GM19438 (cell line): ENCODE measurements around the gene FDPS.
"Not testable (repeated sequence)": the region's sequence is repeated elsewhere in the genome, so short reads cannot be mapped to it uniquely, and the experiment has no call there.

Experiments
- ATAC-seq: cut with Tn5 transposase; IDR thresholded peaks from one replicate; pipeline ENCODE4 v1.9.1; 2021; ENCODE audit warnings: low read depth; ENCODE audit not compliant: unreplicated experiment

The FDPS gene

GRCh38 chr1:155285063-155285462, 23.6 kb upstream of the FDPS start:
- ATAC-seq = no peak

GRCh38 chr1:155285631-155286044, 23.0 kb upstream of the FDPS start:
- no peak for ATAC-seq

DNA sequence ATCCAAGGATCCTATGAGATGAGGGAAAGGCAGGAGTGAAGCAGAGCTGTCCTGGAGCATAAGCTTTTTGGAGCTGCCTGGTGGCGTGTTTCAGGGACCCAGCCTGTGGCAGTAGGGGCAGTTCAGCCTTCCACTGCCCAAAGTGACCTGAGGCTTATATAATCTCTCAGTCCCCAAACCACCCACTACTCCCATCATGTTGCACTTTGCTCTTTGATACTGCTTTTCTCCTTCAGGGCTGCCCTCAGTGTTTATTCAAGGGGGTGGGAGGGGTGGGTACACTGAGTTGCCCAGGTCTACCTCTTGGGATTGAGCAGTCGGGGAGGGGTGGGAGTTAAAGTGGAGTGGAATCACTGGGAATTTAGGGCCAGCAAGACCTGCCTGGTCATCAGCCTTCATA, 22.1 kb upstream of the FDPS start:
- no peak for ATAC-seq

DNA sequence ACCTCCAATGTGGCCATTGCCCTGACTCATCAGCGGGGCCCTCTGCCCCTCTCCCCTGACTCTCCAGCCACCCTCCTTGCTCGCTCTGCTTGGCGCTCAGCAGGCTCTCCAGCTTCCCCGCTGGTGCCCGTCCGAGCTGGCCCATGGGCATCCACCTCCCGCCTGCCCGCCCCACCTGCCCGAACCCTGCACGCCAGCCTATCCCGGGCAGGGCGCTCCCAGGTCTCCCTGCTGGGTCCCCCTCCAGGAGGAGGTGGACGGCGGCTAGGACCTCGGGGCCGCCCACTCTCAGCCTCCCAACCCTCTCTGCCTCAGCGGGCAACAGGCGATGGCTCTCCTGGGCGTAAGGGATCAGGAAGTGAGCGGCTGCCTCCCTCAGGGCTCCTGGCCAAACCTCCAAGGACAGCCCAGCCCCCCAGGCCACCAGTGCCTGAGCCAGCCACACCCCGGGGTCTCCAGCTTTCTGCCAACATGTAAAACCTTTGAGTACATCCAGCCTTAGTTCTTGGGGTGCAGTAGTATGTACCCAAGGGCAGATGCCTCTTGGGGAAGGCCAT, 20.6 kb upstream of the FDPS start:
- no peak for ATAC-seq

DNA sequence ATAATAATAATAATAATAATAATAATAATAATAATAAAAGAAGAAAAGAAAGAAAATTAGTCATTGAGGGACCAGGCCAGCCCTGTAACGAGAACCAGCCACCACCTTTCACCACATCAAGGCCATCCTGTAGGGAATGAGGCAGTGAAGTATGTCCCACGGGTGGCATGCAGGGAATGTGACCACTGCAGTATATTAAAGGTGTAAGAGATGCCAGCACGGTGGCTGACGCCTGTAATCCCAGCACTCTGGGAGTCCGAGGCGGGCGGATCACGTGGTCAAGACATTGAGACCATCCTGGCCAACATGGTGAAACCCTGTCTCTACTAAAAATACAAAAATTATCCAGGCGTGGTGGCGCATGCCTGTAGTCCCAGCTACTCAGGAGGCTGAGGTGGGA, 17.7 kb upstream of the FDPS start:
- ATAC-seq = not testable (repeated sequence)

GRCh38 chr1:155293086-155293749, 15.4 kb upstream of the FDPS start:
- no peak for ATAC-seq

DNA sequence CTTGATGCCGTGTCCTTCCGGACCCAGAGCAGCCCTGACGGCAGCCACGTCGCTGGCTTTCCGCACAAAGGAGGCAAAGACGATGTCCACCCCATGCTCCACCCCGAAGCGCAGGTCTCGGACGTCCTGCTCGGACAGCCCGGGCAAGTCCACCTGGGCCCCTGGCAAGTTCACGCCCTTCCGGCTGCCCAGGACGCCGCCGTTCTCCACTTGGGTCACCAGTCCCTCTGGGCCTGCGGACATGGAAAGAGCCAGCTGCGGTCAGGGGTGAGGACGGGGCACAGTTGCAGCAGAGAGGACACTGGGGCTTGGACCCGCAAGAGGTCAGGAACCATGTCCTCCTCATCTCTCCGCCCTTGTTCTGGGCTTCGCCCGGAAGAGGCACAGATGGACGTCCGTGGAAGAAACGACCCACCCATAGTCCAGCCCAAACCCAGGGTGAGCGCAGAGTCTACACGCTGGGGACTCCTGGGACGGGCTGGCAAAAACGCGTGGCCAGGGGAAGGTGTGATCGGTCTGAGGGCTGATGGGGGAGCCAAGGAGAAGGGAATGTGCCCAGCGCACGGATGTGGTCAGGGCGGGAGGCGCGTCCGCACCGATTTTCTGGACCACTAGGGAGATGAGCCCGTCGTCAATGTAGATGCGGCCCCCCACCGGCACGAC, 14.0 kb upstream of the FDPS start:
- no peak for ATAC-seq

DNA sequence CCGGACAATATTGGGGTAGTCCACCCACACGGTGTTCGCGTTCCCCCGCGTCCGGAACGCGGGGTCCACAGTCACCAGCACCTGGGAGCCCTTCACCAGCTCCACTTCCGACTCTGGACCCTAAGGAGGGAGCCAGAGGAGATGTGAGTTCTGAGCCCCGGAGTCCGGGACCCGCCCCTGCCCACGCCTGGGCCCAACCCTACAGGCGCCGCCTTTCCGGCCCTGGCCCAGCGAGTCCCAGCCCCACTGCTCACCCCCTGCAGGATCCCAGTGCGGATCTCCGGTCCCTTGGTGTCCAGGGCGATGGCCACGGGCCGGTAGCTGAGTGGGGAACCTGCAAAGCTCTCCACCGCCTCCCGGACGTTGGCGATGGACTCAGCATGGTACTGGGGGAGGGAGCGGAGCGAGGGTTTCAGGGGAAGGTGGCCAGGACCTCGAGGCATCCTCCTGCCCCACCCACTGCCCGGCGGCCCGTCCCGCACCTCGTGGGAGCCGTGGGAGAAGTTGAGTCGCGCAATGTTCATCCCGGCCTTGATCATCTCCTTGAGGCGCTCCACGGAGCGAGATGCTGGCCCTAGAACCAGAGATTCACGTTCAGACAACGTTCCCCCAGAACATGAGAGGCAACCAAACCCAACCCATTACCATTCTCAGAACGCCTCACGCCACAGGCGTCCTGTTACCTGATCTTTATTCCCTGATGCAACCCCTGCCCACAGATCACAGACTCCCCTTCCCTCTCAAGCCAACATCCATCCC, 13.3 kb upstream of the FDPS start:
- ATAC-seq = no peak

- ATAC-seq = no peak
Measured at GRCh38 chr1:155295942-155296267, 12.8 kb upstream of the FDPS start.

GRCh38 chr1:155296661-155297060, 12.0 kb upstream of the FDPS start:
- ATAC-seq = no peak

GRCh38 chr1:155297384-155297783, 11.3 kb upstream of the FDPS start:
- no peak for ATAC-seq

DNA sequence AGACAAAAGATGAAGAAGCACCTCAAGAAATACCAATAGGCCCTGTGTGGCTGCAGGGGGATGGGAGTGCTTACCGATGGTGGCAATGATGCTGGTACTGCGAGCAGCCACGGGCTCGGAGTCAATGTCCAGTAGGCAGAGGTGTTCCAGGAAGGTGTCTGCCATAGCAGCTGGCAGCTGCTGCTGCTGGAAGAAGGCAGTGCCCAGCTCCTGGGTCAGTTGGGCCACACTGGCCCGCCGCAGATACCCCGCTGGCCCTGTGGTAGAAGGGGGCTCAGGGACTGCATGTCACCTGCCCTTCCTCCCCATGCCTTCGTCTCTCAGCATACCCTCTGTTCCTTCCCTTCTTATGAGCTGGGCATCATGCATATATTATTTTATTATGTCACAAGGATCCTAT, 8.6 kb upstream of the FDPS start:
- ATAC-seq = no peak

- no peak for ATAC-seq
Measured at GRCh38 chr1:155300553-155301329, 7.9 kb upstream of the FDPS start.

GRCh38 chr1:155301342-155301841, 7.3 kb upstream of the FDPS start, which contains the start of gene PKLR:
PKLR (minus strand) TSS chr1:155301438; CDS start chr1:155301395, 43 bp downstream.
- no peak for ATAC-seq

GRCh38 chr1:155304558-155305063, 4.1 kb upstream of the FDPS start:
- no peak for ATAC-seq

DNA sequence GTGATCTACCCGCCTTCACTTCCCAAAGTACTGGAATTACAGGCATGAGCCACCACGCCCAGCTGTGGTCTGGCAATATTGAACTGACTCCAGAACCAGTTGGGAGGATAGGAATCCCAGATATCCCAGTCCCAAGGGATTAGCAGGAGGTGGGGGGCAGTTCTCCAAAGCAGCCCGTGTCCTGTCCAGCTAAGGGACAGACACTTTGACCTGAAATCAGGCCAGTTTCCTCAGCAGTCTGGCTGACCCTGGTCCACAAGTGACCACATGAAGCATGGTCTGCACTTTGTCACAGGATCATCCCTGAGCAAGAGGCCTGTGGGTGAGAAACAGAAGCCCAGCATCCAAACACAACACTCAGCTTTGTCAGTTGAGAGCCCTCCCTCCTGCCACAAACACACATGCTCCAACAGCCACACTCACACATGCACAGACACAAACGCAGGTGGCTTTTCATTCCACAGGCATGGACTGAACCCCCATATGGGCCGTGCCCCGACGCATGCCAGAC, 2.7 kb upstream of the FDPS start:
- no peak for ATAC-seq

- ATAC-seq = no peak
Measured at GRCh38 chr1:155307247-155307740, 1.4 kb upstream of the FDPS start.

DNA sequence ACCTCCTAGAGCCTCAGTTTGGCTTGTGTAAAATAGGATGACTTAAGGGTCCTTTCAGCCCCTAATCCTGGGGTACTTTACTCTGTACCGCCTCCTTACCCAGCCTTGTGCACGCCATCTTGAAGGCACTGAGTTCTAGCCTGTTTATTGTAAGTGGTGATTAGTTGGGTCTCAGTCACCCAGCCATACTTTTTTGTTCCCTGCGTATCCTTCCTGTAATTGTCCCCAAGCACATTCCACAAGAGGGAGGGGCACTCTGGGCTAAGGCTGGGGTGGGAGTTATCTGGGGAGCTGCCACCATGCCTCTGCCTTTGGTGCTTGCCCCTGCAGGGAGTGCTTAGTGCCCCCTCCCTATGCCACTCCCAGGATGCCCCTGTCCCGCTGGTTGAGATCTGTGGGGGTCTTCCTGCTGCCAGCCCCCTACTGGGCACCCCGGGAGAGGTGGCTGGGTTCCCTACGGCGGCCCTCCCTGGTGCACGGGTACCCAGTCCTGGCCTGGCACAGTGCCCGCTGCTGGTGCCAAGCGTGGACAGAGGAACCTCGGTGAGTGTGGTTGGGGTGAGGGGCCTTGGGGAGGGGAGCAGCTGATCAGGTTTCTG, 856 bp downstream of the FDPS start:
- ATAC-seq = no peak

GRCh38 chr1:155313261-155313660, 4.6 kb downstream of the FDPS start:
- ATAC-seq = no peak

DNA sequence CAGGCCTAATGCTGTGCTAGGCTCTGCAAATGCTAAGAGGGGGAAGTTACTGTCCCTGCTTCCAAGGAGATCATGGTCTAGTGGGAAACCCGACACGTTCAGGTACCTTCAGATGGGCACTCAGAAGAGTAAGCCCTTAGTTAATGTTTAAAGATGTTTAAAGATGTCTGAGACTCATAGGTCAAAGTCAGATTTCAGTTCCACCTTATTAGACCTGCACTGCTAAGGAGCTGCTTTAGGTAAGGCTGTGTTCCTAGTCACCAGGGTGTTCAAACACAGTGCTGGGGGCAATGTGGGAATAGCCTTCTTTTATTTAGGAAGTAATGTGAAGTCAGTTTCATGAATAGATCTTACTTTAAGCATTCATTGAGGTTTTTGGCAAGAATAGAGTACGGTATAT, 8.3 kb downstream of the FDPS start:
- ATAC-seq = no peak
